B cell (primary cell): Measurements from ENCODE around the gene VPS39. TPM values are rescaled to one million over a fixed set of nuclear protein-coding genes. Genes with fewer than 3 reads are reported as not detected.

Experiments
- ATAC-seq: fragments of 200-7000 bp; cut with Tn5 transposase; one replicate; pipeline ENCODE4 v1.10.0; 2021; ENCODE audit warnings: low read depth, mild to moderate bottlenecking, moderate number of reproducible peaks, moderate library complexity
- CTCF ChIA-PET: fragments of 350-600 bp; sonication (Branson Sonifier 250); formaldehyde crosslinking; loops from one replicate; lab custom pipeline; 2021; ENCODE audit warnings: antibody characterized with exemption, inconsistent platforms; lab: Charles Lee
- POLR2A ChIA-PET: fragments of 350-600 bp; sonication (Branson Sonifier 250); formaldehyde crosslinking; loops from one replicate; lab custom pipeline; 2021; ENCODE audit warnings: antibody characterized with exemption; lab: Charles Lee
- DNase-seq: peaks from one replicate; pipeline ENCODE4 v3.0.0; 2013
- H2AFZ ChIP-seq: 2 replicates; pipeline ENCODE4 v1.6.1; 2012; ENCODE audit warnings: mild to moderate bottlenecking, low read depth, low read length; ENCODE audit not compliant: insufficient read depth, poor library complexity, severe bottlenecking
- H3K27ac ChIP-seq, 2 donors: 1 replicate in 1 of 2; 2 replicates in 1 of 2; pipeline ENCODE4 v1.5.1; 2012 to 2013; ENCODE audit warnings: low read length in 2 of 2, mild to moderate bottlenecking in 2 of 2, moderate library complexity in 1 of 2
- H3K27me3 ChIP-seq, 4 experiments: fragments of 200-600 bp in 1 of 4; sonication (generic) in 1 of 4; replicated peaks in 1 of 4; 1 replicate in 2 of 4; 2 replicates in 2 of 4; pipeline versions ENCODE4 v1.6.1 to v1.7.0; 2013 to 2016; ENCODE audit warnings: low read length in 3 of 4, mild to moderate bottlenecking in 2 of 4, mixed read lengths in 1 of 4, moderate library complexity in 1 of 4; ENCODE audit not compliant: insufficient read depth in 4 of 4, control insufficient read depth in 3 of 4; ENCODE audit errors: control extremely low read depth in 1 of 4
- H3K36me3 ChIP-seq, 2 experiments: replicated peaks in 1 of 2; 1 replicate in 1 of 2; 2 replicates in 1 of 2; pipeline versions ENCODE4 v1.6.1 to v1.7.1; 2013; ENCODE audit warnings: low read length in 1 of 2; ENCODE audit not compliant: insufficient read depth in 2 of 2, control insufficient read depth in 1 of 2; ENCODE audit errors: control extremely low read depth in 1 of 2, extremely low read depth in 1 of 2
- H3K4me1 ChIP-seq, 2 donors: fragments of 200-600 bp in 1 of 2; sonication (generic) in 1 of 2; 1 replicate in 1 of 2; 2 replicates in 1 of 2; pipeline versions ENCODE4 v1.5.1 to v1.6.1; 2013 to 2017; ENCODE audit warnings: low read length in 2 of 2; ENCODE audit not compliant: control insufficient read depth in 2 of 2, insufficient read depth in 2 of 2
- H3K4me2 ChIP-seq: replicated peaks from 2 replicates; pipeline ENCODE3; 2012; ENCODE audit warnings: mild to moderate bottlenecking, low read depth, low read length; ENCODE audit not compliant: poor library complexity, severe bottlenecking
- H3K4me3 ChIP-seq, 5 experiments: fragments of 200-600 bp in 1 of 5; sonication (generic) in 1 of 5; 1 replicate in 3 of 5; 2 replicates in 2 of 5; pipeline versions ENCODE4 v1.5.1 to v1.7.0; 2011 to 2016; ENCODE audit warnings: low read length in 4 of 5, mild to moderate bottlenecking in 4 of 5, low read depth in 2 of 5, control low read depth in 1 of 5, moderate library complexity in 1 of 5; ENCODE audit not compliant: insufficient read depth in 1 of 5; ENCODE audit errors: control extremely low read depth in 1 of 5, extremely low read depth in 1 of 5
- H3K79me2 ChIP-seq: fragments of 200-600 bp; sonication (generic); one replicate; pipeline ENCODE4 v1.6.0; 2016; ENCODE audit warnings: low read length; ENCODE audit not compliant: control insufficient read depth, insufficient read depth
- H3K9ac ChIP-seq: fragments of 200-600 bp; sonication (generic); 2 replicates; pipeline ENCODE4 v1.6.1; 2017; ENCODE audit warnings: mild to moderate bottlenecking, low read length, moderate library complexity
- H3K9me3 ChIP-seq, 3 donors: one replicate each; pipeline versions ENCODE4 v1.6.1 to v1.7.1; 2013; ENCODE audit warnings: low read length in 2 of 3; ENCODE audit not compliant: control insufficient read depth in 2 of 3, insufficient read depth in 1 of 3; ENCODE audit errors: control extremely low read depth in 1 of 3
- H4K20me1 ChIP-seq: 2 replicates; pipeline ENCODE4 v1.6.0; 2012; ENCODE audit warnings: mild to moderate bottlenecking, low read length; ENCODE audit not compliant: insufficient read depth, control insufficient read depth, poor library complexity, severe bottlenecking
- H3K27ac Mint-ChIP-seq: one replicate; pipeline ENCODE4 v1.8.0; 2021; ENCODE audit warnings: mixed read lengths
- H3K27me3 Mint-ChIP-seq: one replicate; pipeline ENCODE4 v1.8.0; 2021; ENCODE audit warnings: mixed read lengths
- H3K4me1 Mint-ChIP-seq: one replicate; pipeline ENCODE4 v1.8.0; 2021; ENCODE audit warnings: mixed read lengths
- H3K4me3 Mint-ChIP-seq: one replicate; pipeline ENCODE4 v1.8.0; 2021; ENCODE audit warnings: mixed read lengths
- H3K9me3 Mint-ChIP-seq: one replicate; pipeline ENCODE4 v1.8.0; 2022; ENCODE audit warnings: mixed read lengths; ENCODE audit not compliant: insufficient read depth
- EZH2 ChIP-seq: IDR thresholded peaks from 2 replicates; pipeline ENCODE4 v1.6.1; 2012; ENCODE audit warnings: borderline replicate concordance, low read depth, mild to moderate bottlenecking, moderate library complexity, low read length; ENCODE audit not compliant: insufficient read depth, poor library complexity, severe bottlenecking
- WGBS: methylation state at CpG from one replicate; pipeline ENCODE4 v1.1.5; 2013; ENCODE audit warnings: missing lambda C conversion rate; ENCODE audit not compliant: insufficient coverage; 5-methylcytosine and 5-hydroxymethylcytosine counted together
- intact Hi-C: fragments of 100-400 bp; cut with micrococcal nuclease; formaldehyde crosslinking; loops from one replicate; pipeline ENCODE4 v1.10.0; 2022
- polyA plus RNA-seq: library from polyadenylated mRNA; depleted of rRNA; stranded (reverse); fragments of >200 nt; gene quantifications from 2 replicates; pipeline ENCODE4 v1.2.3, GENCODE V29; 2012
- total RNA-seq, 2 donors: library from RNA; stranded (reverse); fragments of 120-200 nt in 1 of 2; gene quantifications; 1 replicate in 1 of 2; 2 replicates in 1 of 2; pipeline versions ENCODE4 v1.2.3 to v1.2.4, GENCODE V29; 2013 to 2022
- TF ChIP-seq, protein P1 (sequence below): fragments of 200-600 bp; IDR thresholded peaks from one replicate; pipeline ENCODE4 v1.8.0; 2022; ENCODE audit warnings: antibody characterized with exemption, mild to moderate bottlenecking

Gene VPS39
- total and polyA plus RNA-seq, 2 donors (not counting 1 experiment from before 2014, with no cell fraction given) = 82.8 to 145 TPM

DNA sequence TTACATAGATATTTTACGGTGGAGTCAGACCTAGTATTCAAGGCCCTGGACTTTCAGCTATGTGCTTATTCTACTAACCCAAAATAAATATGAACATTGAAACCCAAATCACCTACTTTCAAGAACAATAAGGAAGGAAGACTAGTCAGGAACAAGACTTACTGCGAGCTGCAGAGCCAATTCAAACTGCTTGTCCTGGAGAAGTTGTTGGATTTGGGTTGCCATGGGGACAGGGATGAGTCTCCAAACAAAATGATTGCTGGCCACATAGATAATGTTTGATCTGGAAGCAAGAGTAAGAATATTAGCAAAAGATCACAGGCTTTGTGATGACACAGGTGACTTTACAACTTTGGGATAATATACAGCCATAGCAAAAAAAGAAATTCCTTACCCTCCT is 30.0 kb downstream of the VPS39 start:
- no CpG with 5 or more reads among the region's 2 CpGs for WGBS
- no peak overlapping the region for H3K4me3 ChIP-seq

DNA sequence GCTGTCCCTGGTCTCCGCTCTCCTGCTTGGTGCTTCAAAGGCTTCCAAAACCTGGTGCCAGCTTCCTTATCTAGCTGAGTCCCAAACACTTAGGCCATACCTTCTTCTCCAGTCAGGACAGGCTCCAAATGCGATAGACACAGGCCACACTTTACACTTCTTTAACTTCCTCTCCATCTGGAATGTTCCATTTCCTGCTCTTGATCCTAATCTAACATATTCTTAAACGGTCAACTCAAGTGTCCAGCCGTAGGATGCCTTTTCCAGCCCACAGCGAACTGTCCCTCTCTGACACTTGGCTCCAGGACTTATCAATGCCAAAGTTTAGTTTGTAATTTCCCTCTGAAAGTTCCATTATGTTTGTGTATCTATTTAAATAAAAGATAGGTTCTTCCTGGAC is 32.4 kb downstream of the VPS39 start:
- peaks cover 7 to 9% of the 10 kb centered on the region in 2 donors for H3K4me1 ChIP-seq
- no peak overlapping the region for H3K4me2 ChIP-seq
- no peak overlapping the region for H3K9ac ChIP-seq
- no peak for DNase-seq
- H3K4me1 Mint-ChIP-seq = peaks cover 12% of the 10 kb centered on the region
- no peak for ATAC-seq
- no peaks in the 10 kb centered on the region for H3K27me3 ChIP-seq
- TF ChIP-seq EZH2 = no peak
- TF ChIP-seq, protein P1, sequence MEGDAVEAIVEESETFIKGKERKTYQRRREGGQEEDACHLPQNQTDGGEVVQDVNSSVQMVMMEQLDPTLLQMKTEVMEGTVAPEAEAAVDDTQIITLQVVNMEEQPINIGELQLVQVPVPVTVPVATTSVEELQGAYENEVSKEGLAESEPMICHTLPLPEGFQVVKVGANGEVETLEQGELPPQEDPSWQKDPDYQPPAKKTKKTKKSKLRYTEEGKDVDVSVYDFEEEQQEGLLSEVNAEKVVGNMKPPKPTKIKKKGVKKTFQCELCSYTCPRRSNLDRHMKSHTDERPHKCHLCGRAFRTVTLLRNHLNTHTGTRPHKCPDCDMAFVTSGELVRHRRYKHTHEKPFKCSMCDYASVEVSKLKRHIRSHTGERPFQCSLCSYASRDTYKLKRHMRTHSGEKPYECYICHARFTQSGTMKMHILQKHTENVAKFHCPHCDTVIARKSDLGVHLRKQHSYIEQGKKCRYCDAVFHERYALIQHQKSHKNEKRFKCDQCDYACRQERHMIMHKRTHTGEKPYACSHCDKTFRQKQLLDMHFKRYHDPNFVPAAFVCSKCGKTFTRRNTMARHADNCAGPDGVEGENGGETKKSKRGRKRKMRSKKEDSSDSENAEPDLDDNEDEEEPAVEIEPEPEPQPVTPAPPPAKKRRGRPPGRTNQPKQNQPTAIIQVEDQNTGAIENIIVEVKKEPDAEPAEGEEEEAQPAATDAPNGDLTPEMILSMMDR = no peak
- H3K27me3 Mint-ChIP-seq = no peaks in the 10 kb centered on the region
- H3K79me2 ChIP-seq = no peaks in the 10 kb centered on the region
- ChIA-PET CTCF (no interaction called here), POLR2A (no interaction called here)
- H3K9me3 ChIP-seq = no peaks in the 10 kb centered on the region
- no peak overlapping the region for H3K4me3 ChIP-seq
- peaks cover 16 to 62% of the 10 kb centered on the region in 2 experiments for H3K36me3 ChIP-seq
- H3K27ac Mint-ChIP-seq = no peak overlapping the region
- intact Hi-C loops = no loop called here
- no peak overlapping the region for H2AFZ ChIP-seq
- H3K27ac ChIP-seq = no peak overlapping the region
- no peaks in the 10 kb centered on the region for H3K9me3 Mint-ChIP-seq
- 80% methylated on average over 3 of the region's 5 CpGs for WGBS
- no peaks in the 10 kb centered on the region for H4K20me1 ChIP-seq
- no peak overlapping the region for H3K4me3 Mint-ChIP-seq

More for the DNA sequence above, 30.0 kb downstream of the VPS39 start:
- no peak overlapping the region for H3K27ac Mint-ChIP-seq
- no peak overlapping the region for H3K9ac ChIP-seq
- H3K27ac ChIP-seq = no peak overlapping the region
- H3K79me2 ChIP-seq = no peaks in the 10 kb centered on the region
- no peak overlapping the region for H3K4me2 ChIP-seq
- no peak overlapping the region for H3K4me3 Mint-ChIP-seq
- no peaks in the 10 kb centered on the region for H3K27me3 Mint-ChIP-seq
- ChIA-PET POLR2A (no interaction called here), CTCF (no interaction called here)
- no peaks in the 10 kb centered on the region for H3K4me1 ChIP-seq
- H4K20me1 ChIP-seq = no peaks in the 10 kb centered on the region
- TF ChIP-seq, protein P1 = no peak
- TF ChIP-seq EZH2 = no peak
- H3K9me3 ChIP-seq = no peaks in the 10 kb centered on the region
- H3K27me3 ChIP-seq = no peaks in the 10 kb centered on the region
- H2AFZ ChIP-seq = no peak overlapping the region
- peaks cover 14 to 66% of the 10 kb centered on the region in 2 experiments for H3K36me3 ChIP-seq
- no peaks in the 10 kb centered on the region for H3K4me1 Mint-ChIP-seq
- intact Hi-C loops = no loop called here
- DNase-seq = no peak
- no peak for ATAC-seq
- H3K9me3 Mint-ChIP-seq = no peaks in the 10 kb centered on the region
